HG02943 (cell line): Measurements from ENCODE around the gene PAF1.
A peak's percentile ranks its signal among the peaks of the same experiment; 100 is the strongest.

Experiments
- ATAC-seq: cut with Tn5 transposase; IDR thresholded peaks from one replicate; pipeline ENCODE4 v1.9.1; 2021; ENCODE audit warnings: mild to moderate bottlenecking, low read depth, moderate library complexity; ENCODE audit not compliant: unreplicated experiment

The PAF1 gene

GRCh38 chr19:39417463-39418181, 26.7 kb upstream of the PAF1 start:
- no peak for ATAC-seq

- no peak for ATAC-seq
Measured at GRCh38 chr19:39416152-39417120, 25.5 kb upstream of the PAF1 start.

GRCh38 chr19:39415111-39416046, 24.5 kb upstream of the PAF1 start:
- ATAC-seq: no peak

- ATAC-seq: no peak
Measured at GRCh38 chr19:39413911-39414608, 23.2 kb upstream of the PAF1 start.

- no peak for ATAC-seq
Measured at GRCh38 chr19:39413272-39413910, 22.5 kb upstream of the PAF1 start.

GRCh38 chr19:39412867-39413271, 22.0 kb upstream of the PAF1 start:
- no peak for ATAC-seq

- ATAC-seq: peak; percentile 48
Measured at GRCh38 chr19:39412100-39412866, 21.4 kb upstream of the PAF1 start, which contains the start of gene PLEKHG2. Gene PLEKHG2, plus strand, starts transcription at chr19:39412669. Its CDS starts 1,418 bp downstream, at chr19:39414087.

GRCh38 chr19:39411832-39412099, 20.9 kb upstream of the PAF1 start:
- peak; percentile 22 for ATAC-seq

- ATAC-seq: no peak
Measured at GRCh38 chr19:39411081-39411831, 20.4 kb upstream of the PAF1 start.

GRCh38 chr19:39410831-39411080, 19.9 kb upstream of the PAF1 start:
- no peak for ATAC-seq

- ATAC-seq: no peak
Measured at GRCh38 chr19:39410017-39410830, 19.3 kb upstream of the PAF1 start.

GRCh38 chr19:39409208-39410016, 18.5 kb upstream of the PAF1 start:
- no peak for ATAC-seq

- ATAC-seq: no peak
Measured at GRCh38 chr19:39408392-39409207, 17.7 kb upstream of the PAF1 start.

GRCh38 chr19:39407660-39408391, 16.9 kb upstream of the PAF1 start:
- no peak for ATAC-seq

- no peak for ATAC-seq
Measured at GRCh38 chr19:39407410-39407659, 16.4 kb upstream of the PAF1 start.
